Stomach (tissue), 9 donors: ENCODE results near the gene AMT. TPM values are rescaled to one million over a fixed set of nuclear protein-coding genes. Genes with fewer than 3 reads are reported as not detected.

Source experiments
- DNase-seq, 2 donors: peaks; one replicate each; pipeline versions ENCODE4 v3.0.0 to v3.0.0-alpha.2; 2013 to 2019
- H3K27ac ChIP-seq, 5 donors: fragments of 200-600 bp in 4 of 5; sonication (generic) in 4 of 5; one replicate each; pipeline ENCODE4 v1.5.1; 2013 to 2019; ENCODE audit warnings: mild to moderate bottlenecking in 1 of 5, moderate library complexity in 1 of 5
- H3K27me3 ChIP-seq, 3 donors: fragments of 200-600 bp; sonication (generic); one replicate each; pipeline ENCODE4 v1.5.1; 2017 to 2019; ENCODE audit warnings: mixed run types in 1 of 3
- H3K36me3 ChIP-seq, 4 donors: fragments of 200-600 bp; sonication (generic); 1 replicate in 3 of 4; 2 replicates in 1 of 4; pipeline ENCODE4 v1.5.1; 2016 to 2019
- H3K4me1 ChIP-seq, 4 donors: fragments of 200-600 bp; sonication (generic); one replicate each; pipeline ENCODE4 v1.5.1; 2016 to 2019
- H3K4me3 ChIP-seq, 4 donors: fragments of 200-600 bp; sonication (generic) in 3 of 4; one replicate each; pipeline ENCODE4 v1.5.1; 2016 to 2019; ENCODE audit warnings: mild to moderate bottlenecking in 1 of 4
- H3K9me3 ChIP-seq, 4 donors: fragments of 200-600 bp; sonication (generic); one replicate each; pipeline ENCODE4 v1.5.1; 2016 to 2019
- EP300 ChIP-seq: sonication (generic); formaldehyde crosslinking; IDR thresholded peaks from one replicate; pipeline ENCODE4 v1.6.1; 2017; ENCODE audit warnings: antibody characterized with exemption
- POLR2A ChIP-seq, 4 donors: fragments of 450-650 bp; IDR thresholded peaks; one replicate each; pipeline ENCODE4 v1.6.1; 2016; ENCODE audit warnings: antibody characterized with exemption in 4 of 4, control low read depth in 2 of 4, mild to moderate bottlenecking in 1 of 4, moderate library complexity in 1 of 4
- POLR2AphosphoS5 ChIP-seq, 3 donors: sonication (generic); formaldehyde crosslinking; IDR thresholded peaks; one replicate each; pipeline ENCODE4 v1.6.1; 2016; ENCODE audit warnings: antibody characterized with exemption in 3 of 3
- WGBS, 5 donors: extraction: QIAGEN DNeasy Blood & Tissue Kit in 3 of 5; methylation state at CpG; one replicate each; pipeline versions ENCODE4 v1.1.5 to v1.1.7; 2013 to 2018; 5-methylcytosine and 5-hydroxymethylcytosine counted together
- intact Hi-C: fragments of 100-400 bp; cut with DNase I; formaldehyde crosslinking; loops from one replicate; pipeline ENCODE4 v1.15.1; 2023; ENCODE audit warnings: low total_unique reads
- polyA plus RNA-seq, 3 donors: library from polyadenylated mRNA; stranded (reverse); fragments of 200-250 nt; gene quantifications; one replicate each; pipeline ENCODE4 v1.2.3, GENCODE V29; 2013
- total RNA-seq, 5 donors: library from RNA; depleted of rRNA; stranded (reverse); fragments of >200 nt; gene quantifications; one replicate each; pipeline versions ENCODE4 v1.1.0 to v1.2.3, GENCODE V29; 2014 to 2016
- TF ChIP-seq, protein P1 (sequence below), 7 experiments: fragments of 450-650 bp in 4 of 7; fragments of 200-600 bp in 3 of 7; sonication (generic) in 3 of 7; IDR thresholded peaks; one replicate each; pipeline ENCODE4 v1.5.1; 2016 to 2019; ENCODE audit warnings: antibody characterized with exemption in 7 of 7, control low read depth in 2 of 7, mild to moderate bottlenecking in 1 of 7
- donor health status: healthy with polysubstance abuse.
- donor health status: Bipolar disorder and iron deficiency.
- donor health status: healthy.

Gene AMT
- total and polyA plus RNA-seq, 8 donors, result 4.5 to 27.8 (median 13.8) TPM

DNA sequence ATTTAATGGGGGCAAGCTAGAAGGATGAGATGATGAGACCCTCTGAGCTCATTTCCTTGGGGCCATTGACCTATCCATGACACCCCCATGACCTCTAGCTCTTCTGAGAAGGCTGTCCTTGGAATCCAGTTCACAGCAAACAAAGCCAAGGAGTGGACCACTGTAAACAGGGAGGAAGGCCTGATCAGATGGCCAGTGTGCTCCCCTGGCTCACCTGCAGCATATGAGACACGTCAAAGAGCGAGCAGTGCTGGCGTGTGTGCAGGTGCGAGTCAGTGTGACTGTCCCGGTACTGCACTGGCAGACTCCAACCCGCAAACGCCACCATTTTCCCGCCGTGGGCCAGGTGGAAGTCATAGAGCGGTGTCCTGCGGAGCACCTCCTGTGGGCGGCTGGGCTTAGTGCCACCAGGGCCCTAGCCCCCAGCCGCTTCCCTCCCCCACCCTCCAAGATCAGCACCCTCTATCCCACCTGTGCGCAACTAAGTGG, 339 bp downstream of the AMT start:
- DNase-seq, result peak in 1 of 2 donors; percentile 30
- WGBS, 5 donors, result 12 to 53% (median 27%) methylated on average over 12 to 14 of the region's 14 CpGs
- intact Hi-C loops, result no loop called here
- Histone ChIP-seq H3K9me3 (no peaks in the 10 kb centered on the region), H3K27ac (peak overlapping the region in 4 of 5 donors; percentile 25 to 68 (median 50)), H3K27me3 (no peaks in the 10 kb centered on the region), H3K36me3 (peaks cover 16 to 58% (median 48%) of the 10 kb centered on the region in 4 donors), H3K4me1 (peaks cover 12 to 41% (median 30%) of the 10 kb centered on the region in 4 donors), H3K4me3 (peak overlapping the region; percentile 39 to 47 (median 44))
- no peak for TF ChIP-seq EP300
- no peak for TF ChIP-seq POLR2A (IDR thresholded peaks at IDR 0.05)
- TF ChIP-seq, protein P1, sequence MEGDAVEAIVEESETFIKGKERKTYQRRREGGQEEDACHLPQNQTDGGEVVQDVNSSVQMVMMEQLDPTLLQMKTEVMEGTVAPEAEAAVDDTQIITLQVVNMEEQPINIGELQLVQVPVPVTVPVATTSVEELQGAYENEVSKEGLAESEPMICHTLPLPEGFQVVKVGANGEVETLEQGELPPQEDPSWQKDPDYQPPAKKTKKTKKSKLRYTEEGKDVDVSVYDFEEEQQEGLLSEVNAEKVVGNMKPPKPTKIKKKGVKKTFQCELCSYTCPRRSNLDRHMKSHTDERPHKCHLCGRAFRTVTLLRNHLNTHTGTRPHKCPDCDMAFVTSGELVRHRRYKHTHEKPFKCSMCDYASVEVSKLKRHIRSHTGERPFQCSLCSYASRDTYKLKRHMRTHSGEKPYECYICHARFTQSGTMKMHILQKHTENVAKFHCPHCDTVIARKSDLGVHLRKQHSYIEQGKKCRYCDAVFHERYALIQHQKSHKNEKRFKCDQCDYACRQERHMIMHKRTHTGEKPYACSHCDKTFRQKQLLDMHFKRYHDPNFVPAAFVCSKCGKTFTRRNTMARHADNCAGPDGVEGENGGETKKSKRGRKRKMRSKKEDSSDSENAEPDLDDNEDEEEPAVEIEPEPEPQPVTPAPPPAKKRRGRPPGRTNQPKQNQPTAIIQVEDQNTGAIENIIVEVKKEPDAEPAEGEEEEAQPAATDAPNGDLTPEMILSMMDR (IDR thresholded peaks at IDR 0.05), result no peak
- no peak for TF ChIP-seq POLR2AphosphoS5 (IDR thresholded peaks at IDR 0.05)

DNA sequence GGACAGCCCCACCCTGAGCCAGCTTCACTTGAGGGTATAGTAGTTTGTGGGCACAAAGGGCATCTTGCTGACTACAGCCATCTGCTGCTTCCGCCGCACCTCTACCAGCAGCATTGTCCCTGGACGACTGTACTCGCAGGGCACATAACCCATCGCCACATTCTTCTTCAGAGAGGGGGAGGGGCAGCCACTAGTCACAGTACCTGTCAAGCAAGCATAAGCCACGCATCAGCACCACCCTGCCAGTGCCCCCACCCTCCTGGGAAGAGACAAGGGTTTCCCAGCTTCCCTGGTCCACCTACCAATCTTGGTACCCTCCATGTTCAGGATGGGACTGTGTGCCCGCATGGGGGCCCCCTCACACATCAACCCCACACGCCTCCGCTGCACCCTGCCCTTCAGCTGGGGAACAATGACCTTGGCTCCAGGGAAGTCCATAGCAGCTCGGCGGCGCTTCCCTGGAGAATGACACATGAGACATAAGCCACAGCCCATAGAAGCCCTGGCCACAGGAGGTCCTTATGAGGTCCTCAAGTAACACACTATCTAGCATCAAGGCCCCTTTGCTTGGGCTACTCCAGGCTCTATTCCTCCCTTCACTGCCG, 4.7 kb downstream of the AMT start:
- Histone ChIP-seq H3K27ac (peak overlapping the region in 3 of 5 donors; percentile 76 to 100 (median 79)), H3K27me3 (no peaks in the 10 kb centered on the region), H3K9me3 (no peaks in the 10 kb centered on the region), H3K36me3 (peaks cover 6 to 55% (median 45%) of the 10 kb centered on the region in 4 donors), H3K4me3 (no peak overlapping the region), H3K4me1 (peaks cover 38 to 78% (median 65%) of the 10 kb centered on the region in 4 donors)
- intact Hi-C loops, result no loop called here
- DNase-seq, result no peak
- WGBS, 5 donors, result 81 to 86% (median 85%) methylated on average over 13 of the region's 13 CpGs
- no peak for TF ChIP-seq POLR2AphosphoS5 (IDR thresholded peaks at IDR 0.05)
- no peak for TF ChIP-seq EP300
- TF ChIP-seq POLR2A (IDR thresholded peaks at IDR 0.05), result no peak
- TF ChIP-seq, protein P1 (IDR thresholded peaks at IDR 0.05), result no peak

DNA sequence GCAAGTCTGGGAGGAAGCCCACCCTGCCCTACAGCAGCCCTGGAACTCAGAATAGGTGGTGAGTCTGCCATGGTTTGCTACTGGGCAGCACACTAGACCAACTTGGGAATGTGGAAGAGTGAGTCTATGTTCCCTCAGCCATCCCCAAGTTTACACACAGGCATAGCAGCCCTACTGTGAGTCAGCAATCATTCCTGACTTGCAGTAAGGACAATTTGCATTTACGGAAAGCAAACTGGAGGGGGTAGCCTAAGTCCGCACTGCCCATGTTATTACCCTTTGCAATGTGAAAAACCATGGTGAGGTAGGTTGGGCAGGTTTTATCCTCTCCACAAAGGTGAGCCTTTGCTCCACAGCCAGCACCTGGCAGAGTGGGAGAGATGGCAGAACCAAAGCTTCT, 5.4 kb downstream of the AMT start:
- Histone ChIP-seq H3K27me3 (no peaks in the 10 kb centered on the region), H3K36me3 (peaks cover 6 to 55% (median 45%) of the 10 kb centered on the region in 4 donors), H3K4me1 (peaks cover 31 to 70% (median 58%) of the 10 kb centered on the region in 4 donors), H3K27ac (peak overlapping the region in 3 of 5 donors; percentile 76 to 100 (median 79)), H3K4me3 (no peak overlapping the region), H3K9me3 (no peaks in the 10 kb centered on the region)
- intact Hi-C loops, result no loop called here
- TF ChIP-seq EP300 (no peak), POLR2AphosphoS5 (IDR thresholded peaks at IDR 0.05) (no peak), POLR2A (IDR thresholded peaks at IDR 0.05) (no peak)
- TF ChIP-seq, protein P1 (IDR thresholded peaks at IDR 0.05), result no peak
- WGBS, 5 donors, result 73 to 97% (median 93%) methylated on average over 2 of the region's 2 CpGs
- no peak for DNase-seq

DNA sequence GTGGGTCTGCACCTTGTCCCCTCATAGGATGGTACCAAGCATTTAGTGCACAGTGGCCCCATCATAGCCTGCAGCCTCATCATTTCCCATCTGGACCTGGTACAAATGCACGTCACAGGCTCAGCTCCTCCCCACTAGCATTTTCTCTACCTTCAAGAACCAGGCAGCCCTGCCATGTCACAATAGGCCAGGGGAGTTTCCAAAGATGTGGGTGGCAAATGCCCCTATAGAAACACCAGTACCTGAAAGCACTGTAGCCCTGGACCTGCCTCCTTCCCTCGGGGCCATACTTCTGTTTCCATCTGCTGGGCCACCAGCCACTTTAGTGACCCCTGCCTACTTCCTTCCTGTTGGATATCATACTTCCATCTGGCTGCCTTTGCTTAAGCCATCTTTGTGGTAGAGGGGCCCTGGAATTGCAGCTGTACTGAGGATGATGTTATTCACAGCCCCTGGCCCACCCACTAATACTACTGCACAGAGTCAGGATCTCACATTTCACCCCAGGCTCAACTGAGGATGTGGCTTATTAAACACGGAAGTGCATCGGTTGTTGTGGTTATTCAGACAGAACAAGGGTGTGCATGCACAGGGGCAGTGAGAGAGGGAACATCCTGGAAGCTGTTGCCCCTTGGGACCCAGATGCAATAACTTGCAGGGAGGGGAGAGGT, 6.2 kb downstream of the AMT start:
- peaks cover 6 to 55% (median 45%) of the 10 kb centered on the region in 4 donors for H3K36me3 ChIP-seq
- H3K27ac ChIP-seq, result peak overlapping the region; percentile 12 to 100 (median 76)
- H3K4me3 ChIP-seq, result no peak overlapping the region
- peaks cover 31 to 62% (median 50%) of the 10 kb centered on the region in 4 donors for H3K4me1 ChIP-seq
- no peaks in the 10 kb centered on the region for H3K27me3 ChIP-seq
- 35 to 47% (median 39%) methylated on average over 4 of the region's 4 CpGs for WGBS, 5 donors
- intact Hi-C loops, result no loop called here
- peak in 1 of 3 donors; percentile 28 for TF ChIP-seq POLR2AphosphoS5 (IDR thresholded peaks at IDR 0.05)
- no peak for TF ChIP-seq POLR2A (IDR thresholded peaks at IDR 0.05)
- no peaks in the 10 kb centered on the region for H3K9me3 ChIP-seq
- DNase-seq, result peak; percentile 26 to 56
